Measurements from ENCODE around the gene ZNF621.

DNA sequence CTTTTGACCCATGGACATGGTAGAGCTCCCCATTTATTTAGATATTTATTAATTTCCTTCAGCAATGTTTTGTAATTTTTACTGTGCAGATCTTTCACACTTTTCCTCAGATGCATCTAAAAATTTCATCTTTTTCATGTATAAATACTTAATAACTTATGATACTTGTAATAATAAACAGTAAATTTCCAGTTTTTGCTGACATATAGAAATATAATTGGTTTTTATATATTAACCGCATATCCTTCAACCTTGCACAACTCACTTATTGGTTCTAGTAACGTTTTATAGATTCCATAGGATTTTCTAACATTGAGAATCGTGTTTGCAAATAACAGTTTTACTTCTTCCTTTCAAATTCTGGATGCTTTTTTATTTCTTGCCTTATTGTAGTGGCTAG lies 3.5 kb upstream of the ZNF621 start:
- TF ChIP-seq, protein P1, sequence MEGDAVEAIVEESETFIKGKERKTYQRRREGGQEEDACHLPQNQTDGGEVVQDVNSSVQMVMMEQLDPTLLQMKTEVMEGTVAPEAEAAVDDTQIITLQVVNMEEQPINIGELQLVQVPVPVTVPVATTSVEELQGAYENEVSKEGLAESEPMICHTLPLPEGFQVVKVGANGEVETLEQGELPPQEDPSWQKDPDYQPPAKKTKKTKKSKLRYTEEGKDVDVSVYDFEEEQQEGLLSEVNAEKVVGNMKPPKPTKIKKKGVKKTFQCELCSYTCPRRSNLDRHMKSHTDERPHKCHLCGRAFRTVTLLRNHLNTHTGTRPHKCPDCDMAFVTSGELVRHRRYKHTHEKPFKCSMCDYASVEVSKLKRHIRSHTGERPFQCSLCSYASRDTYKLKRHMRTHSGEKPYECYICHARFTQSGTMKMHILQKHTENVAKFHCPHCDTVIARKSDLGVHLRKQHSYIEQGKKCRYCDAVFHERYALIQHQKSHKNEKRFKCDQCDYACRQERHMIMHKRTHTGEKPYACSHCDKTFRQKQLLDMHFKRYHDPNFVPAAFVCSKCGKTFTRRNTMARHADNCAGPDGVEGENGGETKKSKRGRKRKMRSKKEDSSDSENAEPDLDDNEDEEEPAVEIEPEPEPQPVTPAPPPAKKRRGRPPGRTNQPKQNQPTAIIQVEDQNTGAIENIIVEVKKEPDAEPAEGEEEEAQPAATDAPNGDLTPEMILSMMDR (IDR thresholded peaks at IDR 0.05) = no peak
- no peak for TF ChIP-seq POLR2A (IDR thresholded peaks at IDR 0.05)
- TF ChIP-seq POLR2AphosphoS5 (IDR thresholded peaks at IDR 0.05) = no peak
- no peak for TF ChIP-seq EP300 (IDR thresholded peaks at IDR 0.05)
